Activated T-helper 2 cell treated with anti-CD3 and anti-CD28 coated beads, Interferon-gamma antibody, Interleukin-2, Interleukin-4, amounts not matched to agents 10 μg/mL and 5 μg/mL and 100 μg/mL, durations not matched to agents 14 hours and 24 hours and 36 hours (primary cell): ENCODE data around the gene GPR37L1. TPM values are rescaled to one million over a fixed set of nuclear protein-coding genes. Genes with fewer than 3 reads are reported as not detected.
A peak's percentile ranks its signal among the peaks of the same experiment; 100 is the strongest.
"Not testable (repeated sequence)": the region's sequence is repeated elsewhere in the genome, so short reads cannot be mapped to it uniquely, and the experiment has no call there.

Experiments used
- DNase-seq: peaks from one replicate; pipeline ENCODE4 v3.0.0; 2021; ENCODE audit warnings: low spot score
- H3K27ac Mint-ChIP-seq: one replicate; pipeline ENCODE4 v1.8.0; 2021; ENCODE audit warnings: mixed read lengths
- H3K27me3 Mint-ChIP-seq: one replicate; pipeline ENCODE4 v1.8.0; 2021; ENCODE audit warnings: low read depth, mixed read lengths
- H3K36me3 Mint-ChIP-seq: one replicate; pipeline ENCODE4 v1.8.0; 2021; ENCODE audit warnings: low read depth, mixed read lengths
- H3K4me1 Mint-ChIP-seq: one replicate; pipeline ENCODE4 v1.8.0; 2021; ENCODE audit warnings: low read depth, mixed read lengths
- H3K4me3 Mint-ChIP-seq: one replicate; pipeline ENCODE4 v1.8.0; 2021; ENCODE audit warnings: low read depth, mild to moderate bottlenecking, moderate library complexity, mixed read lengths
- H3K9me3 Mint-ChIP-seq: one replicate; pipeline ENCODE4 v1.8.0; 2021; ENCODE audit warnings: mixed read lengths
- intact Hi-C: fragments of 100-400 bp; cut with micrococcal nuclease; formaldehyde crosslinking; loops from one replicate; pipeline ENCODE4 v1.15.1; 2023
- total RNA-seq: library from RNA; stranded (reverse); gene quantifications from 2 replicates; pipeline ENCODE4 v1.2.3, GENCODE V29; 2022

Gene GPR37L1
- total RNA-seq, 1 donor from 2014 or later: not detected

DNA sequence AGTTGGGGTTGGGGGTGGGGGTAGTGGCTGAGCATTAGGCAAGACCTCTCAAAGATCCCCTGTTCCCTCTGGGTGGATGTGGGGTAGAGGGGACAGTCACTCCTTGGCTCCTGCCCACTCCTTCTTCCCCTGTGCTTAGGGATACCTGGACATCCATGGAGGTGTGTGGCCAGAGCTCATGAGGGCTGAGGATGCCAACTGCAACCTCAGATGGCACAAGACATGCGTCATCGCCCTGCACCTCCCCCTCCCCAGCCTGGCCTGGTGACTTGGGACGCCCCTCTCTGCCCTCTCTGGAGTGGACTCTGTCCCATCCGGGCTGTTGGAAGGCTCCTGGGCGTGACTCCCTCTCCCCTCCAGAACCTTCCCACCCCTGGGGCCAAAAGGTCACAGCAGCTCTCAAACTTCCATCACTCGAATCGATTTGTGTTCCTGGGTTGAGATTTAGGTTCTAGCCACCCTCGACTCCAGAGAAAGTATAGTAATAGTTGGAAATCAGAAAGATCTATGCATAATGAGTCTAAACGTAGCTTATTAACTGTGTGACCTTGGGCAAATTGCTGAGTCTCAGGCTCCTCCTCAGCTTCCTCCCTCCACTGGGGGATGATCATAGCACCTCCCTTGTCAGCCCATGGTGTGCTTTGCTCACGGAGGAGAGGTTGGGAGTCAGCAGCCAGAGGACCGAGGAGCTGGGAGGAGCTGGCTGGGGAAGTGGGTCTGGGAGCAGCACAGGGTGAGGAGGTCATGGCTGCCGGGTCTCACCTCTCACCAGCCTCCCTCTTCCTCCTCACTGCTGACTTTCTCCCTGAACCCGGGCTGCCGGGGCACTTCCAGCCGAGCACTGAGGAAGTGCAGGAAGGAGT is 39.9 kb downstream of the GPR37L1 start:
- H3K27ac Mint-ChIP-seq: peak overlapping the region; percentile 99
- peaks cover 37% of the 10 kb centered on the region for H3K36me3 Mint-ChIP-seq
- H3K27me3 Mint-ChIP-seq: no peaks in the 10 kb centered on the region
- intact Hi-C loops: loop anchor here (1.0 to 5.0 kb wide), 2 partner anchors 17 to 1145 kb away; no protein-coding TSS in a partner anchor
- peaks cover 65% of the 10 kb centered on the region for H3K4me1 Mint-ChIP-seq
- no peaks in the 10 kb centered on the region for H3K9me3 Mint-ChIP-seq
- peak overlapping the region; percentile 100 for H3K4me3 Mint-ChIP-seq
- DNase-seq: no peak

DNA sequence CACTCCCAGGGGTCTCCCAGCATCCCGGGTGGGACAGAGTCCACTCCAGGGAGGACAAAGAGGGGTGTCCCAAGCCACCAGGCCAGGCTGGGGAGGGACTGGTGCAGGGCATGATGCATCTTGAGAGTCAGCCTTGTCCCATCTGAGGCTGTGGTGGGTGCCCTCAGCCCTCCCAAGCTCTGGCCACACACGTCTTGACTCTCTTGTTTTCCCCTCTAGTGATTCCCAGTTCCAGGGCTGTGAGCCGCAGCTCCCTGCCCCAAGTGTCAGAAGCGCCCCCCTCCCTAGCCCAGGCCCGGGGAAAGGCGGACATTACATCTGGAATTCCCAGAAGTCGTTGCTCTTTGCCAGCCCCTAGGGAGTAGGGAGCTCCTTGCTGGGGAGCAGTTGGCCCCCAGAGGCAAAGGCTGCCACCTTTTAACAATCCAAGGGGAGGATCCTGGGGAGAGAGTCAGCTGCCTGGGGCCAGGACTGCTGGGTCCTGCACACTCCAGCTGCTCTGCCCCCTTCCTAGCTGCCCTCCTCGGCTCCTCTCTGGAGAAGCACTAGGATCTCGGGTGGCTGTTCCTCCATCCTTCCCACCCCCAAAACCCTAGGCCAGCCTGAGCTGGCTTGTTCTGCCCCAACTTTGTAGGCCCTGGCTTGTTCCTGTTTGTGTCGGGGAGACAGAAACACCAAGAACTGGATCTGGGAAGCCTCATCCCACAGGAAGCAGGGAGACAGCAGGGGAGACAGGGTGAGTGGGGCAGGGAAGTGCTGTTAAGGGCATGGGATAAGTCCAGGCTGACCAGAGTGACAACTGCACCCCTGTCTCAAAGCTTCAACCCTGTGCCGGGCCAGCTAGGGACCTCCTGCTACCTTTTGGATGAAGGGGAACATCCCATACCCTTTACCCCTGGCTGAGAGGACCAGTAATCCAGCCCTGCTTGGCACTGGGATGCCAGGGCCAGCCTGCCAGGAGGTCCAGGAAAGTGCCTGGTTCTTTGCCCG is 40.9 kb downstream of the GPR37L1 start:
- Mint-ChIP-seq H3K36me3 (peaks cover 28% of the 10 kb centered on the region), H3K4me3 (peak overlapping the region; percentile 82), H3K4me1 (peaks cover 61% of the 10 kb centered on the region), H3K9me3 (no peaks in the 10 kb centered on the region), H3K27ac (peak overlapping the region; percentile 99), H3K27me3 (no peaks in the 10 kb centered on the region)
- DNase-seq: no peak
- intact Hi-C loops: loop anchor here (5.0 kb wide), 1 partner anchor 1146 kb away; no protein-coding TSS in a partner anchor

DNA sequence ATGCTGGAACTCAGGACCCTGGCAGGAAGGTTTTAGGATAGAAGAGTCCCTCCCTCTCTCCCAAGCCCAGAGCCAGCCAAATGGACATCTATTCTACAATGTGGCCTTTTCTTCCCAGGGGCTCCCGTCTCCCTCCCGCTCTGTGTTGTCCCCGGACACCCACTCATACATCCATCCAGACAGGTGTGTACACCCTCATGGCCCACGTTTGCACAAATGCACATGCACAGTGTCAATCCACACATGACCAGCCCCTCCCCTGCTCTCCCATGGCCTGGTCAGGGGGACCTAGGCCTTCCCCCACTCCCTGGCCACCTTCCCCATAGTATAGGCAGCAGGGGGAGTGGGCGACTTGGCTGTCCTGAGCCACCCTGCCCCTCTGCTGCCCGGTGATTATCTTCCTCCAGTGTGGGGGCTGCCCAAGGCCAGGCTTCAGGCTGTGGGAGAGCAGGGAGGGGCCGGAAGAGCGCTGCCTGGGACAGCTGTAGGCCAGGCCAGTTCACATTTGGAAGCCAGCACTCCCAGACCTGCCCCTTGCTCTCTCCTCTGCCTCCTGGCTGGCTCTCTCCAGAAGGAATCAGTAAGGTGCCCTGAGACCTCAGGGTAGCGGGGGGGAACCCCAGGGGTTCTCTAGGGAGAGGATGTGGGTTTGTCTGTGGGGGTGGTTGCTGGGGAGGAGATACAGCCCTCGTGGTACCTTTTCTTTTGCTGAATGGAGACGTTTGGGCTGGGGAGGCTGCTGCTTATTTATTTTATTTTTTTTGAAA is 41.7 kb downstream of the GPR37L1 start:
- intact Hi-C loops: loop anchor here (5.0 kb wide), 1 partner anchor 1147 kb away; no protein-coding TSS in a partner anchor
- DNase-seq: peak; percentile 73
- peak overlapping the region; percentile 99 for H3K27ac Mint-ChIP-seq
- H3K4me3 Mint-ChIP-seq: peak overlapping the region; percentile 82
- no peaks in the 10 kb centered on the region for H3K9me3 Mint-ChIP-seq
- peaks cover 55% of the 10 kb centered on the region for H3K4me1 Mint-ChIP-seq
- H3K36me3 Mint-ChIP-seq: peaks cover 19% of the 10 kb centered on the region
- H3K27me3 Mint-ChIP-seq: no peaks in the 10 kb centered on the region

DNA sequence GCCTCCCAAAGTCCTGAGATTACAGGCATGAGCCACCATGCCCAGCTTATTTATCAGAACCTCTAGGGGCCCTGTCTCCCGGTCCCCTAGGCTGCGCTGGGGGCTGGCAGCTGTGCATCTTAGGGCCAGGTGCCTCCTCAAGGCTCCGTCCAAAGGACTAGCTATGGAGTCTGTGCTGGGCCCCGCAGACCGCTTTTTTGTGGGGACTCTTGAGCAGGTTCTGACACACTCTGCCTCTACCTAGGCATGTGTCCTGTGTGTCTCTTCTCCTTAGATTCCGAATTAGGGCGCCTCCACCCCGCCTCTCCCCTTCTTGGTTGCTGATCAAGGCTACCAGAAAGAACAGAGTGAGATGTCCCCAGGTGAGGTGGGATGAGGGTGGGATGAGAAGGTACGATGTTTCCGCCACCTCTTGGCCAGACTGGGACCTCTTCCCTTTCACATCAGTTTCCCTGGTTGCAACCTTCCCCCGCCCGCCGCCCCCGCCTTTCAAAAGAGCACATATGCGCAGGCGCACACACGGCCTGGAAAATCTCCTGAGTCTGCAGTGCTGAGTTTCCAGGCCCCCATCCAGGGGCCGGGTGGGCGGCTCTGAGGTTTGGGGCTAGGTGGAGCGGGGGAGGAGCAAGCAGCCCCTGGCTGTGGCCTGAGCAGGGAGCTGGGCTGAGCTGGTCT is 42.7 kb downstream of the GPR37L1 start:
- peak overlapping the region; percentile 82 for H3K4me3 Mint-ChIP-seq
- no peaks in the 10 kb centered on the region for H3K27me3 Mint-ChIP-seq
- intact Hi-C loops: no loop called here
- peak overlapping the region; percentile 99 for H3K27ac Mint-ChIP-seq
- H3K4me1 Mint-ChIP-seq: peaks cover 53% of the 10 kb centered on the region
- no peaks in the 10 kb centered on the region for H3K9me3 Mint-ChIP-seq
- no peak for DNase-seq
- peaks cover 10% of the 10 kb centered on the region for H3K36me3 Mint-ChIP-seq

DNA sequence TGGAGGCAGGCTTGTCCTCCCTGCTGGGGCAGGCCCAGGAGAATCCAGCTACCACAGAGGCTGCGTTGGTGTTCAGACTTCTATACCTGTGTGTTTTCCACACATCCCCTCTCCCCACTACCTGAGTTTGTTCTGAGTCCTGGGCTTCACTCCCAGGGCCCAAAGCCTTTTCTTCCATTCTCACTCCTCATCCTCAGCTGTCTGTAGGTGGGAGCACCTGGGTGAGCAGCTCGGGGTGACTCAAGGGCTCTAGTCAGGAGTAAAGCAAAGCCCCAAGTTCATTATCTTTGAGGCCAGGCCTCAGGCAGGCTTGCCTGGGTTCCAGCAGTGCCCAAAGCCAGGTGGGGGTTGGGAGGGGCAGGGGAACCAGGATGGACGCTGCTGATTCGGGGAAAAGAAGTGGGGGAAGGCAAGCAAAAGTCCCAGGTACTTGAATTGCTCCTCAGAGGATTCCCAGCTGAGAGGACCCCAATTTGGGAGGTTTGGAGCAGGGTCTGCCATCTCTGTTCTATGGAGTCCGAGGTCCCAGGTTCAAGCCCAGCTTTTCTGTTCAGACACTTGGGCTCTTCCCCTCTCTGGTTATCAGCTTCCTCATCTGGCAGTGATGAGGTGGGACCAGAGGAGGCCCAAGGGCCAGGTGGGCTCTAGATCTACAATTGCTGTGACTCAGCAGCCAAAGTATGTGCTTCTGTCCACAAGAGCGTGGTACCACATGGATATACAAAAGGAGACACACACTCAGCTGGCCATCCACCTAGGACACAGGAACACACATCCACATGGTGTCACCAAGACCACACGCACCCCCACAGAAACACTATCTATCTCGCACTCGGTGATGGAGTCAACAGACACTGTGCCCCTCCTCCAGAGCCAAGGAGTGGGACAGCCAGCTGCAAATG is 43.5 kb downstream of the GPR37L1 start:
- peaks cover 50% of the 10 kb centered on the region for H3K4me1 Mint-ChIP-seq
- no peaks in the 10 kb centered on the region for H3K9me3 Mint-ChIP-seq
- DNase-seq: no peak
- intact Hi-C loops: no loop called here
- peak overlapping the region; percentile 82 for H3K4me3 Mint-ChIP-seq
- peaks cover 6% of the 10 kb centered on the region for H3K36me3 Mint-ChIP-seq
- H3K27me3 Mint-ChIP-seq: no peaks in the 10 kb centered on the region
- peak overlapping the region; percentile 99 for H3K27ac Mint-ChIP-seq

DNA sequence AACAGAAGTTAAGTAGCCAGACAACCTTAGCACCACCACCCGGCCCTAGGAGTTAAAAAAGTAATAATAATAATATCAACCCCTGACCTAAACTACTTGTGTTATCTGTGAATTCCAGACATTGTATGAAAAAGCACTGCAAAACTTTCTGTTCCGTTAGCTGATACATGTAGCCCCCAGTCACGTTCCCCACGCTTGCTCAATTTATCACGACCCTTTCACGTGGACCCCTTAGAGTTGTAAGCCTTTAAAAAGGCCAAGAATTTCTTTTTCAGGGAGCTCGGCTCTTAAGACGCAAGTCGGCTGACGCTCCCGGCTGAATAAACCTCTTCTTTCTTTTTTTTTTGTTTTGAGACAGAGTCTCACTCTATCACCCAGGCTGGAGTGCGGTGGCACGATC is 44.3 kb downstream of the GPR37L1 start:
- intact Hi-C loops, H3K36me3 Mint-ChIP-seq, H3K9me3 Mint-ChIP-seq, H3K4me3 Mint-ChIP-seq, DNase-seq, H3K27me3 Mint-ChIP-seq: not testable (repeated sequence)
- Mint-ChIP-seq H3K27ac (peak overlapping the region; percentile 2), H3K4me1 (peaks cover 45% of the 10 kb centered on the region)

DNA sequence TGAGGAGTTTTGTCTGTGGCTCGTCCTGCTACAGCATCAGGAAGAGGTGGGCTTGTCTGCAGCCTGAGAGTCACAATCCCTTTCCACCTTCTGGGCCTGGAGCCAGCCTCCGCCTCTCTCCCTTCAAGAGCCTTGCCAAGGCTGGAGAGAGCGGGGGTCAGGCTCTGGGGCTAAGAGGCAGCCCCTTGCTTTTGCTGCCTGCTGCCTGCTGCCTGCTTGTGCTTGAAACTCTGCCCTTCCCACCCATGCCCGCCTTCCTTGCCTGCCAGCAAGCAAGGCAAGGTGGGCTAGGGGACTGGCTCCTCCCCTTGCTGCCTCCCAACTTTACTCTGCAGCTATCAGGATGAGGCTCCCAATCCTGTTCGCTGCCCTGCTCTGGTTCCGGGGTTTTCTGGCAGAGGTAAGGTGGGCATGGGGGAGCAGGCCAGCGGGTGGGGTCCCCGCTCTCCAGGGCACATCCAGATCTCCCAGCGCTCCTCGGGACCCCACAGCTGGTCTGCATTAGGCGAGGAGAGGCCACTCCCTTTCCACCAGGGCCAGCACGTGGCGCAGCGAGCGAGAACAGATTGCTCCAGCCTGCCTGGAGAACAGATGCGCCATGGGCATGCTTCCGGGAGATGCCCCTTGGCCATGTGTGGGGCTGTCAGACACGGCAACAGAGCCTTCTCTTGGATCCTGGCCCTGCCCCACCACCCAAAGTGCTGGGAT is 45.1 kb downstream of the GPR37L1 start:
- intact Hi-C loops: no loop called here
- DNase-seq: no peak
- Mint-ChIP-seq H3K4me3 (no peak overlapping the region), H3K27me3 (no peaks in the 10 kb centered on the region), H3K9me3 (no peaks in the 10 kb centered on the region), H3K4me1 (peaks cover 37% of the 10 kb centered on the region), H3K27ac (no peak overlapping the region), H3K36me3 (peaks cover 6% of the 10 kb centered on the region)

DNA sequence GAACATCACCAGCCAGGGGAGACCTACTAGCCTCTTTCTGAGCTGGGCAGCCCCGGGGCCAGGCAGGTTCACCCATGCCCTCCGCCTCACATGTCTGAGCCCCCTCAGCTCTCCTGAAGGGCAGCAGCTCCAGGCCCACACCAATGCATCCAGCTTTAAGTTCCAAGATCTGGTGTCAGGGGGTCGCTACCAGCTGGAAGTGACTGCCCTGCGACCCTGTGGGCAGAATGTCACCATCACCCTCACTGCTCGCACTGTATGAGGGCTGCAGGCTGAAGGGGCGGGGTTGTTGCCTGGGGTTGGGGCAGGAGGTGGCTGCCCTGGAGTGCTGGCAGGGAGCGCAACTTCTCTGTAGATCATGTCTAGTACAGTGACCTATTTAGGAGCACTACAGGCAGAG is 46.1 kb downstream of the GPR37L1 start:
- H3K36me3 Mint-ChIP-seq: peaks cover 6% of the 10 kb centered on the region
- H3K27ac Mint-ChIP-seq: no peak overlapping the region
- no peak overlapping the region for H3K4me3 Mint-ChIP-seq
- intact Hi-C loops: no loop called here
- DNase-seq: no peak
- peaks cover 29% of the 10 kb centered on the region for H3K4me1 Mint-ChIP-seq
- H3K9me3 Mint-ChIP-seq: no peaks in the 10 kb centered on the region
- H3K27me3 Mint-ChIP-seq: no peaks in the 10 kb centered on the region

DNA sequence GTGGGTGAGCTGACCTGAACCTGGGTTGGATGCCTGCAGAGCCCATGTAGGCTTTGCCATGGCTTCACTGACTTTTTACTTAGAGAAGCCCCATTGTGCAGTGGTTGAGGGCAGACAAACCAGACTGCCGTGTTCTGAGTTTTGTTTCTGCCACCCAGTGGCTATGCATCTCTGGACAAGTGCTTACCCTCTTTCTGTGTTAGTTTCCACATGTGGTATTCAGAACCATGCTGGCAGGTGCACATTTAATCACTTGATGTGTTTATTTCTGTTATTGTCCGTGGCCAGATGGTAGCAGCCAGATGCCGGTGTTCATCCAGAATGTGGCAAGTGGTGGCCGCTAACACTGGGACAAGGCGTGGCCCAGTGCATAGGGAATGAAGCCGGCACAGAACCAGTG is 48.0 kb downstream of the GPR37L1 start:
- intact Hi-C loops: no loop called here
- Mint-ChIP-seq H3K4me3 (no peak overlapping the region), H3K27me3 (no peaks in the 10 kb centered on the region), H3K4me1 (peaks cover 15% of the 10 kb centered on the region), H3K9me3 (no peaks in the 10 kb centered on the region), H3K36me3 (no peaks in the 10 kb centered on the region), H3K27ac (no peak overlapping the region)
- no peak for DNase-seq

DNA sequence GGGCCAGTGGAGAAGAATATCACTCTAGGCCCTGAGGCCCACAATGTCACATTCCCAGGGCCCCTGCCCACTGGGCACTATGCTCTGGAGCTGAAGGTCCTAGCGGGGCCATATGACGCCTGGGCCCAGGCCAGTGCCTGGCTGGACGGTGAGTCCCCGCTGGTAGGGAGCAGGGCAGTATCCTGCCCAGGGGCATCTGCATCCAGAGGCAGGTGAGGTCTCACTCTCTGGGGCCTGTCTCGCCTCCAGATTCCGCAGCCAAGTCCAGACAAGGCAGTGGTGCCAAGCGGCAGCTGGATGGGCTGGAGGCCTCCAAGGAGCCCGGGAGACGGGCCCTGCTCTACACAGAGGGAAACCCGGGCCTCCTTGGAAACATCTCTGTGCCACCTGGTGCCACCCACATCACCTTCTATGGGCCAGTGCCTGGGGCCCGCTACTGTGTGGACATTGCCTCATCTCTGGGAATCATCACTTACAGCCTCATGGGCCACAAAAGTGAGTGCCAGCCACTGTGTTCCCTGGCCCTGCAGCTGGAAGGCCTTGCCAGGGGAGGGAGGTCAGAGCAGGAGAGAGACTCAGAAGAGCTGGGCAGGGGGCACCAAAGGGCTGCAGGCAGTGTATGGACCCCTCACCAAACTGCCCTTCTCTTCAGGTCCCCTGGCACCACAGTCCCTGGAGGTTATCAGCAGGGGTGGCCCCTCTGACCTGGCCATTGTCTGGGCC is 48.7 kb downstream of the GPR37L1 start:
- H3K4me1 Mint-ChIP-seq: peaks cover 7% of the 10 kb centered on the region
- intact Hi-C loops: no loop called here

More for the DNA sequence above, 48.7 kb downstream of the GPR37L1 start:
- H3K27me3 Mint-ChIP-seq: no peaks in the 10 kb centered on the region
- no peak for DNase-seq
- no peak overlapping the region for H3K4me3 Mint-ChIP-seq
- H3K36me3 Mint-ChIP-seq: no peaks in the 10 kb centered on the region
- H3K9me3 Mint-ChIP-seq: no peaks in the 10 kb centered on the region
- H3K27ac Mint-ChIP-seq: no peak overlapping the region
